ENCODE data around the gene FSIP1.

The FSIP1 gene

DNA sequence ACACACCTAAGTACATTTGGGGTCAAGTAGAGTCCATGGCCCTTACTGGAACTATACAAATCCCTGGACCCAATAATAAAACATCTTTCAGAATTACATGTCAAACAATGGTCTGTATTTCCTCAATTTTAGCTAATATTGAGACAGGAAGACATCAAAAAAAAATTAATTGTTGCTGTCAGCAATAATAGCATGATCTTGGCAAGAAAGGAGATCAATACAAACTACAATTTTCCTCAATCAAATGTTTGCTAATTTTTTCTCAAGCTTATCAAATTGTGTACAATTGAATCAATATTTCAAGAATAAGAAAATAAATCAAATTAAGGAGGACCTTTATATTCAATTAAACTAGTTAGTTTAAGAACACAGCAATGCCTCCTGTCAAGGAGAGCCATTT lies 62.6 kb downstream of the FSIP1 start:
- no peak for DNase-seq (ENCODE audit: low read depth)

DNA sequence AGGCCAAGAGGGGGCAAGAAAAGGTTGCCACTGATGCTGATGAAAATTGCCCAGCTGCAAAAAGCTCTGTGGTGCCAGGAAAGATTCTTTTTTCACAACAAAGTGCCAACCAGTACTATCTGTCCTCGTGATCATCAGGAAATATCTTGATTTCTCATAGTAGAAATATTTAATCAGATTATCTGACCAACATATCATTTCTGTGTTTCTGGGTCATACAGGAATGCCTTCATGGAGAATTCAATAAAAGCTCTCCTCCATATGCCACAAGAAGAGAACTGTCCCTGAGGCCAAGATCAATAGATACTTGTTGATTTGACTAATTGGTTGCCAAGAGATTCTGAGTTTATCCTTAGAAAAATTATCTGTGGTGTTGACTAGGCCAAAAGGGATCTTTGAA lies 63.5 kb downstream of the FSIP1 start:
- DNase-seq (ENCODE audit: low read depth): no peak

DNA sequence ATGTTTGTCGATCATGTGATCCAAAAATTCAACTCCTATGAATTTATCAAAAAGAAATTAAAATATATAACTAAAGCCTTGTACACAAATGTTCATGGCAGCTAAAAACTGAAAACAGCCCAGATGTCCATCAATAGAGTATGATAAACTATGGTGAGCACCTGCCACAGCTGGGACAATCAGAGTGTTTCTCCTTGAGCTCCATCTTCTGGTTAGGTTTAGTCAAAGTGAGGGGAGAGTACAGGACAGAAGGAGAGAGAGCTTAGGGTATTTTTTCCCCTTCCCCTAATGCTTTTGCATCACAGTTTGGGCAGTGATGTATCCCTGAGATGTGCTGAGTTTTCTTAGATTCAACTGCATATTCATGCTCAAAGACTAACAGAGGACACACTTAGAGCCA lies 65.5 kb downstream of the FSIP1 start:
- DNase-seq (ENCODE audit: low read depth): no peak

DNA sequence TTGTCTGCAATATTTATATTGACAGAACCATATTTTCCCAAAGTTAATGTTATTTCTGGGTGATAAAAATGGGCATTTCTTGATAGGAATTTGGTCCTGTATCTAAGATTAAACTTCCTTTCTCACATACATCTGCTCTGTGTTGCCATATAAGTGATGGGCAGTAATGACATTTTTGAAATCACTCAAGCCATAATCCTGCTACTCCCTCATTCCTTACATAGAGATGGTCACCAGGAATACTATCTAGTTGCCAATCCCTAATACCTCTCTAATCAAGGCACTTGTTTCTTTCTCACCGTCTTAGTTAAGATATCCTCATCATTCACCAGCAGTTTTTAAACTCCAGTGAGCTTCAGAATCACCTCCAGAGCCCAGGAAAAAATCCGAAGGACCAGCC lies 68.4 kb downstream of the FSIP1 start:
- no peak for DNase-seq (ENCODE audit: low read depth)

DNA sequence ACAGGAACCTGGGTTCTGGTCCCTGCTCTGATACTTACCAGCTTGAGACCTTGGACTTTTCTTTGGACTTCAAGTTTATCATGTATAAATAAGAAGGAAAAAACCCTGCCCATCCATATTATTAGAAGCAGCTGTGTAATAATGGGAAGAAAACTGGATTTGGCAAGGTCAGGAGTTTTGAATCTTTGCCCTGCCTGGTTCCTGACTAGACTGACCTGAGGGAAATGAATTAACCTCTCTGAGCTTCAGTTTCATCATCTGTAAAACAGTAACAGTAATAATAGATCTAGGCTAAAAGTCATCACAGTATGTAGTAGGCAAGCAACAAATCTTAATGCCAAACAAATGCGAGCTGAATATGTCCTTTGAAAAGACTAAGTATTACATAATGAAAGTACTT lies 68.8 kb downstream of the FSIP1 start:
- no peak for DNase-seq (ENCODE audit: low read depth)

- no peak for DNase-seq (ENCODE audit: low read depth)
These were observed 72.0 kb downstream of the FSIP1 start for GRCh38 chr15:39710681-39711080.

- no peak for DNase-seq (ENCODE audit: low read depth)
These were observed 72.7 kb downstream of the FSIP1 start for GRCh38 chr15:39709941-39710340.

DNA sequence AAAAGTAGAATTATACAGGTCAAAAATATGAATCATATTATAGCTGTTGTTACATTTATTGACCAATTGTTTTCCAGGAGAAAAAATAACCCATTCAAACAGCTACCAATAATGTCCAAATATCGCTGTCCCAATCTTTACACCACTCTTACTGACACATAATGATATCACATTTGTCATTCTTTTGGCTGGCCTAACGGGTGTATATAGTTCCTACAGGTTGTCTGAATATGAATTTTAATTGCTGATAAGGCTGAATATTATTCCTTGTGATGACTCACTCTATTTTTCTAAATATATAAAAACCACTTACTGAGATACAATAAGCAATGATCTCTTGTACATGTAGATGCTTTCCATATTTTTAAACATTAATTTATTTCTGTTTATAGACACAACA lies 76.4 kb downstream of the FSIP1 start:
- no peak for DNase-seq (ENCODE audit: low read depth)

DNA sequence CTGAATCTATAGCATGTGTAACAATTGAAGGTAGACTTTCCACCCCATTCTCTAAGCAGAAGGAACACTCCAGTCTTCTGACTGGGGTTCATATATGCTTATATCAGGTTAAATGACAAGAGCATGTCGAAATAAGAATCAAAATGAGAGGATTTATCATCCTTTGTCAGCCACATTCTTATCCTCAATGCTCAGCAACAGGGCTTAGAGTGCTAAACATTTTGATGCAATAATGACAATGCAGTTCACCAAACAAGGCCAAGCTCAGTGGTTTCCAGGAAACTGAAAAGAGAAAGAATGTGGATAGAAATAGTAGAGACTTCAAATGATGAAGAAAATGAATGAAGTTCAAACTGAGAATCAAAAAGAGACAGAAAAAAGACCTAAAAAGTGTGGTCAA lies 78.0 kb downstream of the FSIP1 start:
- no peak for DNase-seq (ENCODE audit: low read depth)

- DNase-seq (ENCODE audit: low read depth): no peak
These were observed 78.4 kb downstream of the FSIP1 start for GRCh38 chr15:39704235-39704634.

- no peak for DNase-seq (ENCODE audit: low read depth)
These were observed 80.7 kb downstream of the FSIP1 start for GRCh38 chr15:39701988-39702387.

DNA sequence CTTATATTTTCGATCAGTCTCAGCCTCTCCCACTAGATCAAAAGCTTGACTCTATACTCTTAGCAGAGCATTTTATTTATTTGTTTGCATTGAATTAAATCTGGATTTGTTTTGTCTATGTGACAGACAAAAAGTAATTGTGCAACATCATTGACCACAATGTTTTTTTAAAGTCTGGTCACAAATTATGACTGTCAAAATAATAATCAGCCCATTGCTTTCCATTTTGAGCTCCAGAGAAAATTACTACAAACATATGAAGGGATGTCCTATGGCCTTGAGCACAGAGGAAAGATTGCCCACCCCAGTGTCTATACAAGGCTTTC lies 82.3 kb downstream of the FSIP1 start:
- no peak for DNase-seq (ENCODE audit: low read depth)

DNA sequence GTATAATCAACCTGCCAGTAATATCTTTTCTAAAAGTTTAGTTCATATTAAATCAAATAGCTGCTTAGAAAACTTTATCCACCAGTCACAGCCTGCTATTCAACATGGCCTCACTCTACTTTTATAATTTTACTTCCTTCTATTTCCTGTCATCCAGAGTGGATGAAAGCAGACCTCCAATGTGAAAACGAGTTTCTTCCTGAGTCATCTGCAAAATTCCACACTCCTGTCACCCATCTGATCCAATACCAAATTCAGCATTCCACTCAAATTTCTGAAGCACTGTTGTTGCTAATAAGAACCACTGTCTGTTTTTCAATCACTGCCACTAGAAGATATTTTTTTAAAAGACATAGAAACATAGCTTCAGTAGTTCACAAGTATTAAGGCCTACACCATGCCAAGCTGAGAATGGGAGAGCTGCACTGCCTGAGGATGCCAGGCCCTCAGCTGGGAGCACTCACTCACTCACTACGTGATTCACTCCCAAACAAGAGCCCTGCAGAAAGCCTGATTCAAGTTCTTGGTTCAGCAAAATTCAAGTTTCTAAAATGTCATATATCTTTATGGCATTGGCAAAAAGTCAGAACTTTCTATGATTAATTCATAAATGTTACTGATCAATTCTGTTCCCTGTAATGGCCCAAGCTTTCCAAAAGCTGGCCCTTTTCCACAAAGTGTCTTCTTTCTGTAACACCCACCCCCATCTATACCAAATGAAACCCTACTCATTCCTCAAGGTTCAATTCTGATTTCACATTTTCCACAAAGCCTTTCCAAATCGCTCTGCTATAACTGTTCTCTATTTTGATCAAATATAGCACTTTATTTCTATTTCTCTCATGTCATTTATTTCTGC lies 82.9 kb downstream of the FSIP1 start:
- no peak for DNase-seq (ENCODE audit: low read depth)

DNA sequence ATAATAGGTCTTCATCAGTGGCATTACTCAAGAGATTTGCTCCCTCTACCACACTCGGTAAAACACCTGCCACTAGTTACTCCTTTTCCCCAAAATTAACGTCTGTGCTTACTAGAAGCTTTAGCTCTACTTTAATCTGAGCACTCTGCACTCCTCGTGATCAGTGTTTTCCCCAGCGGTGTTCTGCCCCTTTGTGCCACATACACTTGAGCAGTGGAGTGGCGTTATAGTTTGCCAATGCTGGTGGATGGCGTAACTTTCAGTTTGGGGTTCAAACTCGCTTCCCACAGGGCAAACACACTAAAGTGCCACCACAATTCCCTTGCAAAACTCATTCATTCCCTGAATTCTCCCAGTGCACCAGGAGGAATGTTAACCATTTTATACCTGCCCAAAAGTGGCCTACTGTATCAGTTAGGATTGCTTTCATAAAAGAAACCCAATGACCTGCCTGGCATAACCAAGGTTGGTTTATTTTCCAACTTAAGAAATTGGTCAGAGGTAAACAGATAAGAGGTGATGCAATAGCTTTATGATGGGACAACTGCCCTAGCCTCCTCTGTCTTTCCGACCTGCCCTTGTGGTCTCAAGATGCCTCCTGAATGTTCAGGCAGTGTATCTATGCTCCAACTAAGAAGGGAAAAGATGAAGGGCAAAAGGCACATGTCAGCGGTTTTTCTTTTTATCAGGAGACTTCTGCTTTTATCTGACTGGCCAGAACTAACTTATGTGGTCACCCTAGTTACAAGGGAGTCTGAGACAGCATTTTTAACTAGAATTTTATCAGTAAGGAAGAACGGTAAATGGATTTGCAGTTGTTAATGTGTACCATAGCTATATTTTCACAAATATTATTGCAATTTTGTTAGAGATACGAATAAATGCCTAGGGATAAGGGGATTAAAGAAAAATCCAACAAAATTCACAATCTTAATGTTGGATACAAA lies 83.9 kb downstream of the FSIP1 start:
- no peak for DNase-seq (ENCODE audit: low read depth)

DNA sequence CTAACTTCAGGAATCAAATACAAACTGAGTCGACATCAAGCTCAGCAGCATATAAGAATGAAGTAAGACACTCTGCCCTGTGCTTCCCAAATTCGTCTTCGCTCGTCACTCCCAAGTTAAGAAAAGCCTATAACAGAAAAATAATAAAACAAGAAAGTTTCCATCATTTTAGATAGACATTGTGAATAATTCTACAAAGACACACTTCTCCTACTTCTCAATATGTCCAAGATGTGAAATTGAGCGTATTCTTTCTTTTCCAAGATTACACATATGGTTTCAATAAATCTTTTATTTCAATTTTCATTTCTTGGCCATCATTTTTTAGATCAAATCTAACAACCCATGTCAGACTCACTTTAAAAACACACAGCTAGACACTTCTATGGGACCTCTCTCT lies 85.1 kb downstream of the FSIP1 start:
- no peak for DNase-seq (ENCODE audit: low read depth)

- DNase-seq (ENCODE audit: low read depth): no peak
These were observed 86.8 kb downstream of the FSIP1 start for GRCh38 chr15:39695793-39696192.

GRCh38 chr15:39692356-39693327 lies 90.0 kb downstream of the FSIP1 start:
- DNase-seq (ENCODE audit: low read depth): no peak

- DNase-seq (ENCODE audit: low read depth): no peak
These were observed 91.6 kb downstream of the FSIP1 start for GRCh38 chr15:39690881-39691634.

- no peak for DNase-seq (ENCODE audit: low read depth)
These were observed 94.7 kb downstream of the FSIP1 start for GRCh38 chr15:39687965-39688364.

DNA sequence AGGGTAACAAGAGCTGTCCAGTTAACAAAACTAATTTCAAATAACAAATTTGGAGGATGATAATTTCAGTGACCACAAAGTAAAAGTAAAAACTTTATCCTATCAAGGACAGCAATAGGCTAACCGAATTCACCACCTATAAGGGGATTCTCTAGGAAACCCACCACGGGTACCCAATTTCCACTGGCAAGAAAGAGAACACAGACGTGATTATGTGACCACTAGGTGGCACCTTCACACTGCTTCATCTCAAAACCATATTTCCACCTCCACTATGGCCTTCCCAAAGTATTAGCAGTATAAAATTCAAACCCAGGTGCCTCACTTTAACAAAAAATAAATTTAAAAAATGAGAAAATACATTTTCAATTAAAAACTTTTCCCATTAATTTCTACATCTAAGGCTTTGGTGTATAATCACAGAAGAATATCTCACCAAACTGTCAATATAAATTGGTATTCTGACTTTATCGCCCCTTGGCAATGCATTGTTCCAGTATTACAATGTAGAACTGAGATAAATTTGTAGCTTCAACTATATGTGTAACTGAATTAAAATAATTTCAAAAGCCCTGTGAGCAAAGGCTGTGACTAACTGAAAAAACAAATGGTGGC lies 96.5 kb downstream of the FSIP1 start:
- DNase-seq (ENCODE audit: low read depth): no peak

- DNase-seq (ENCODE audit: low read depth): no peak
These were observed 97.3 kb downstream of the FSIP1 start for GRCh38 chr15:39685367-39685766.
